Measurements from ENCODE around the gene FOXS1.

The FOXS1 gene

DNA sequence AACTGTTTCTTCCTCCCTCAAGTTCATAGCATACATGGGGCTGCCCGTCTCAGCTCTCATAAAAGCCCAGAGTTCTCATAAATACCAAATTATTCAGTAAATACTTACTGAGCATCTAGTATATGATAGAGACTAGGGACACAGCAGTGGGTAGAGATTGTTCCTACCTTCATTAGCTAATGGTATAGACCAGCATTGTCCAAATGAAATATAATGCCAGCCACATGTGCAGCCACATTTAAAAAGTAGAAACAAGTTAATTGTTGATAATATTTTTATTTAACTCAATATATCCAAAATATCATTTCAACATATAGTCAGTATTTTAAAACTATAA is 26.2 kb upstream of the FOXS1 start:
- H4K8ac ChIP-seq (ENCODE audit: low read length), result no peak overlapping the region
- no peaks in the 10 kb centered on the region for H3K36me3 ChIP-seq (ENCODE audit: control insufficient read depth in 1 of 2, insufficient read depth in 2 of 2, low read depth in 1 of 2, low read length in 2 of 2)
- WGBS, result no CpG with 5 or more reads among the region's 1 CpG
- no peak overlapping the region for H2AK5ac ChIP-seq (ENCODE audit: low read length, severe bottlenecking)
- H3K27me3 ChIP-seq (ENCODE audit: control insufficient read depth in 1 of 2, insufficient read depth in 1 of 2, low read length in 2 of 2), result peaks cover 64 to 67% of the 10 kb centered on the region in 2 experiments
- no peak overlapping the region for H2BK12ac ChIP-seq (ENCODE audit: low read length in 2 of 2)
- no peak overlapping the region for H3K4me3 ChIP-seq (ENCODE audit: insufficient read depth in 1 of 2, low read depth in 1 of 2, low read length in 2 of 2)
- H3K4me1 ChIP-seq (ENCODE audit: control insufficient read depth, insufficient read depth, low read depth, low read length), result peaks cover 12% of the 10 kb centered on the region
- H2BK120ac ChIP-seq (ENCODE audit: low read depth, low read length), result no peak overlapping the region
- no peak overlapping the region for H3K18ac ChIP-seq (ENCODE audit: low read depth in 1 of 2, low read length in 2 of 2)
- H3K4me2 ChIP-seq (ENCODE audit: low read length, poor library complexity, severe bottlenecking), result no peak overlapping the region
- DNase-seq, result no peak
- no peak overlapping the region for H3K14ac ChIP-seq (ENCODE audit: low read length in 2 of 2)
- H3K23ac ChIP-seq (ENCODE audit: low read length in 2 of 2), result no peak overlapping the region
- no peak overlapping the region for H2AFZ ChIP-seq (ENCODE audit: low read depth, low read length)
- H3K9me3 ChIP-seq (ENCODE audit: control insufficient read depth, low read length), result no peaks in the 10 kb centered on the region
- H2BK5ac ChIP-seq (ENCODE audit: low read depth, low read length, poor library complexity, severe bottlenecking), result no peak overlapping the region
- no peak overlapping the region for H3K27ac ChIP-seq (ENCODE audit: low read length, poor library complexity, severe bottlenecking)
- H3K9ac ChIP-seq (ENCODE audit: low read length), result no peak overlapping the region
- no peak overlapping the region for H3K4ac ChIP-seq (ENCODE audit: low read depth in 1 of 2, low read length in 2 of 2)
- no peaks in the 10 kb centered on the region for H3K79me1 ChIP-seq (replicated peaks; ENCODE audit: low read length, poor library complexity, severe bottlenecking)
- no peak overlapping the region for H2BK15ac ChIP-seq (ENCODE audit: low read depth, poor library complexity, severe bottlenecking)
- no peak overlapping the region for H4K91ac ChIP-seq (ENCODE audit: low read length)

GRCh38 chr20:31870726-31871617 is 25.6 kb upstream of the FOXS1 start:
- Histone ChIP-seq H3K4me2 (ENCODE audit: low read length, poor library complexity, severe bottlenecking) (peak overlapping the region; percentile 79), H4K8ac (ENCODE audit: low read length) (peak overlapping the region; percentile 14), H3K79me1 (replicated peaks; ENCODE audit: low read length, poor library complexity, severe bottlenecking) (no peaks in the 10 kb centered on the region), H3K14ac (ENCODE audit: low read length in 2 of 2) (no peak overlapping the region), H3K23ac (ENCODE audit: low read length in 2 of 2) (peak overlapping the region in 1 of 2 experiments; percentile 5), H4K91ac (ENCODE audit: low read length) (no peak overlapping the region), H2BK120ac (ENCODE audit: low read depth, low read length) (no peak overlapping the region), H3K4me3 (ENCODE audit: insufficient read depth in 1 of 2, low read depth in 1 of 2, low read length in 2 of 2) (peak overlapping the region; percentile 59 to 72), H3K4me1 (ENCODE audit: control insufficient read depth, insufficient read depth, low read depth, low read length) (peaks cover 12% of the 10 kb centered on the region), H2AK5ac (ENCODE audit: low read length, severe bottlenecking) (no peak overlapping the region), H3K18ac (ENCODE audit: low read depth in 1 of 2, low read length in 2 of 2) (no peak overlapping the region), H3K9me3 (ENCODE audit: control insufficient read depth, low read length) (no peaks in the 10 kb centered on the region), H2BK12ac (ENCODE audit: low read length in 2 of 2) (no peak overlapping the region), H3K36me3 (ENCODE audit: control insufficient read depth in 1 of 2, insufficient read depth in 2 of 2, low read depth in 1 of 2, low read length in 2 of 2) (no peaks in the 10 kb centered on the region), H3K4ac (ENCODE audit: low read depth in 1 of 2, low read length in 2 of 2) (no peak overlapping the region), H2AFZ (ENCODE audit: low read depth, low read length) (no peak overlapping the region), H2BK15ac (ENCODE audit: low read depth, poor library complexity, severe bottlenecking) (peak overlapping the region; percentile 19), H3K9ac (ENCODE audit: low read length) (peak overlapping the region; percentile 81), H2BK5ac (ENCODE audit: low read depth, low read length, poor library complexity, severe bottlenecking) (no peak overlapping the region), H3K27me3 (ENCODE audit: control insufficient read depth in 1 of 2, insufficient read depth in 1 of 2, low read length in 2 of 2) (peaks cover 70 to 71% of the 10 kb centered on the region in 2 experiments), H3K27ac (ENCODE audit: low read length, poor library complexity, severe bottlenecking) (no peak overlapping the region)
- no peak for DNase-seq
- WGBS, result 16% methylated on average over 24 of the region's 24 CpGs

GRCh38 chr20:31869942-31870725 is 24.7 kb upstream of the FOXS1 start, which contains the start of the genes DUSP15 and TTLL9:
Gene DUSP15, minus strand, starts transcription at chr20:31870527. Its CDS starts 190 bp downstream, at chr20:31870337.
Gene TTLL9, plus strand, starts transcription at chr20:31870634. Its CDS starts 493 bp downstream, at chr20:31871127.
- H3K79me1 ChIP-seq (replicated peaks; ENCODE audit: low read length, poor library complexity, severe bottlenecking), result no peaks in the 10 kb centered on the region
- peak within 1 kb of the TSS; percentile 59 to 72 for H3K4me3 ChIP-seq (ENCODE audit: insufficient read depth in 1 of 2, low read depth in 1 of 2, low read length in 2 of 2)
- H2BK5ac ChIP-seq (ENCODE audit: low read depth, low read length, poor library complexity, severe bottlenecking), result no peak within 1 kb of the TSS
- peaks cover 12% of the 10 kb centered on the region for H3K4me1 ChIP-seq (ENCODE audit: control insufficient read depth, insufficient read depth, low read depth, low read length)
- peak within 1 kb of the TSS in 1 of 2 experiments; percentile 35 for H3K14ac ChIP-seq (ENCODE audit: low read length in 2 of 2)
- H3K36me3 ChIP-seq (ENCODE audit: control insufficient read depth in 1 of 2, insufficient read depth in 2 of 2, low read depth in 1 of 2, low read length in 2 of 2), result no peaks in the 10 kb centered on the region
- DNase-seq, result peak; percentile 28
- no peak within 1 kb of the TSS for H2AK5ac ChIP-seq (ENCODE audit: low read length, severe bottlenecking)
- peak within 1 kb of the TSS; percentile 34 for H4K91ac ChIP-seq (ENCODE audit: low read length)
- peak within 1 kb of the TSS; percentile 19 to 80 for H3K18ac ChIP-seq (ENCODE audit: low read depth in 1 of 2, low read length in 2 of 2)
- no peaks in the 10 kb centered on the region for H3K9me3 ChIP-seq (ENCODE audit: control insufficient read depth, low read length)
- H3K27me3 ChIP-seq (ENCODE audit: control insufficient read depth in 1 of 2, insufficient read depth in 1 of 2, low read length in 2 of 2), result peaks cover 78% of the 10 kb centered on the region in 2 experiments
- peak within 1 kb of the TSS; percentile 85 for H2AFZ ChIP-seq (ENCODE audit: low read depth, low read length)
- peak within 1 kb of the TSS in 1 of 2 experiments; percentile 15 for H2BK12ac ChIP-seq (ENCODE audit: low read length in 2 of 2)
- H3K4me2 ChIP-seq (ENCODE audit: low read length, poor library complexity, severe bottlenecking), result peak within 1 kb of the TSS; percentile 79
- WGBS, result 1% methylated on average over 78 of the region's 80 CpGs
- no peak within 1 kb of the TSS for H3K27ac ChIP-seq (ENCODE audit: low read length, poor library complexity, severe bottlenecking)
- peak within 1 kb of the TSS; percentile 81 for H3K9ac ChIP-seq (ENCODE audit: low read length)
- peak within 1 kb of the TSS; percentile 19 for H2BK15ac ChIP-seq (ENCODE audit: low read depth, poor library complexity, severe bottlenecking)
- H4K8ac ChIP-seq (ENCODE audit: low read length), result peak within 1 kb of the TSS; percentile 14
- H3K4ac ChIP-seq (ENCODE audit: low read depth in 1 of 2, low read length in 2 of 2), result no peak within 1 kb of the TSS
- H2BK120ac ChIP-seq (ENCODE audit: low read depth, low read length), result peak within 1 kb of the TSS; percentile 50
- peak within 1 kb of the TSS in 1 of 2 experiments; percentile 97 for H3K23ac ChIP-seq (ENCODE audit: low read length in 2 of 2)

- peak overlapping the region in 1 of 2 experiments; percentile 97 for H3K23ac ChIP-seq (ENCODE audit: low read length in 2 of 2)
- H2AFZ ChIP-seq (ENCODE audit: low read depth, low read length), result peak overlapping the region; percentile 85
- H4K91ac ChIP-seq (ENCODE audit: low read length), result no peak overlapping the region
- no peaks in the 10 kb centered on the region for H3K9me3 ChIP-seq (ENCODE audit: control insufficient read depth, low read length)
- WGBS, result 18% methylated on average over 1 of the region's 1 CpG
- H3K9ac ChIP-seq (ENCODE audit: low read length), result peak overlapping the region; percentile 81
- peak overlapping the region in 1 of 2 experiments; percentile 72 for H3K4me3 ChIP-seq (ENCODE audit: insufficient read depth in 1 of 2, low read depth in 1 of 2, low read length in 2 of 2)
- no peak overlapping the region for H2BK12ac ChIP-seq (ENCODE audit: low read length in 2 of 2)
- no peak overlapping the region for H3K27ac ChIP-seq (ENCODE audit: low read length, poor library complexity, severe bottlenecking)
- peak overlapping the region in 1 of 2 experiments; percentile 80 for H3K18ac ChIP-seq (ENCODE audit: low read depth in 1 of 2, low read length in 2 of 2)
- H3K14ac ChIP-seq (ENCODE audit: low read length in 2 of 2), result peak overlapping the region in 1 of 2 experiments; percentile 35
- H4K8ac ChIP-seq (ENCODE audit: low read length), result no peak overlapping the region
- peaks cover 78 to 83% of the 10 kb centered on the region in 2 experiments for H3K27me3 ChIP-seq (ENCODE audit: control insufficient read depth in 1 of 2, insufficient read depth in 1 of 2, low read length in 2 of 2)
- no peak overlapping the region for H2BK15ac ChIP-seq (ENCODE audit: low read depth, poor library complexity, severe bottlenecking)
- no peak for DNase-seq
- H2AK5ac ChIP-seq (ENCODE audit: low read length, severe bottlenecking), result no peak overlapping the region
- H3K4ac ChIP-seq (ENCODE audit: low read depth in 1 of 2, low read length in 2 of 2), result no peak overlapping the region
- peaks cover 12% of the 10 kb centered on the region for H3K4me1 ChIP-seq (ENCODE audit: control insufficient read depth, insufficient read depth, low read depth, low read length)
- no peaks in the 10 kb centered on the region for H3K36me3 ChIP-seq (ENCODE audit: control insufficient read depth in 1 of 2, insufficient read depth in 2 of 2, low read depth in 1 of 2, low read length in 2 of 2)
- H3K4me2 ChIP-seq (ENCODE audit: low read length, poor library complexity, severe bottlenecking), result peak overlapping the region; percentile 79
- no peak overlapping the region for H2BK120ac ChIP-seq (ENCODE audit: low read depth, low read length)
- no peak overlapping the region for H2BK5ac ChIP-seq (ENCODE audit: low read depth, low read length, poor library complexity, severe bottlenecking)
- H3K79me1 ChIP-seq (replicated peaks; ENCODE audit: low read length, poor library complexity, severe bottlenecking), result no peaks in the 10 kb centered on the region
These were observed 24.2 kb upstream of the FOXS1 start for GRCh38 chr20:31869673-31869941.
